Measurements from ENCODE around the gene ZNF565.
"Not testable (repeated sequence)": the region's sequence is repeated elsewhere in the genome, so short reads cannot be mapped to it uniquely, and the experiment has no call there.

ZNF565 gene

GRCh38 chr19:36214386-36215275 lies at the start of gene ZNF565, which contains the start of gene ZNF146:
Gene ZNF565, minus strand, starts transcription at chr19:36214665. Its CDS starts 12,680 bp downstream, at chr19:36201985.
Gene ZNF146, plus strand, starts transcription at chr19:36215106. Its CDS starts 21,335 bp downstream, at chr19:36236441.
- peak; percentile 96 for DNase-seq (ENCODE audit: low read depth, low spot score)

- no peak for DNase-seq (ENCODE audit: low read depth, low spot score)
Measured at GRCh38 chr19:36259211-36259610, 44.7 kb upstream of the ZNF565 start.

- no peak for DNase-seq (ENCODE audit: low read depth, low spot score)
Measured at GRCh38 chr19:36258028-36258875, 43.8 kb upstream of the ZNF565 start.

- DNase-seq (ENCODE audit: low read depth, low spot score): no peak
Measured at GRCh38 chr19:36257520-36257876, 43.0 kb upstream of the ZNF565 start.

GRCh38 chr19:36256853-36257519 lies 42.5 kb upstream of the ZNF565 start:
- no peak for DNase-seq (ENCODE audit: low read depth, low spot score)

GRCh38 chr19:36256064-36256463 lies 41.6 kb upstream of the ZNF565 start:
- DNase-seq (ENCODE audit: low read depth, low spot score): no peak

- DNase-seq (ENCODE audit: low read depth, low spot score): no peak
Measured at GRCh38 chr19:36255316-36255715, 40.9 kb upstream of the ZNF565 start.

GRCh38 chr19:36254848-36255247 lies 40.4 kb upstream of the ZNF565 start:
- DNase-seq (ENCODE audit: low read depth, low spot score): no peak

GRCh38 chr19:36252047-36252446 lies 37.6 kb upstream of the ZNF565 start:
- DNase-seq (ENCODE audit: low read depth, low spot score): no peak

- DNase-seq (ENCODE audit: low read depth, low spot score): no peak
Measured at GRCh38 chr19:36246006-36246481, 31.6 kb upstream of the ZNF565 start.

- no peak for DNase-seq (ENCODE audit: low read depth, low spot score)
Measured at GRCh38 chr19:36245210-36246005, 30.9 kb upstream of the ZNF565 start.

GRCh38 chr19:36244066-36244465 lies 29.6 kb upstream of the ZNF565 start:
- DNase-seq (ENCODE audit: low read depth, low spot score): no peak

GRCh38 chr19:36236946-36237310 lies 22.5 kb upstream of the ZNF565 start:
- no peak for DNase-seq (ENCODE audit: low read depth, low spot score)

GRCh38 chr19:36236304-36236945 lies 22.0 kb upstream of the ZNF565 start:
- DNase-seq (ENCODE audit: low read depth, low spot score): no peak

GRCh38 chr19:36233626-36234025 lies 19.2 kb upstream of the ZNF565 start:
- DNase-seq (ENCODE audit: low read depth, low spot score): not testable (repeated sequence)

- DNase-seq (ENCODE audit: low read depth, low spot score): no peak
Measured at GRCh38 chr19:36225219-36225892, 10.9 kb upstream of the ZNF565 start.

- no peak for DNase-seq (ENCODE audit: low read depth, low spot score)
Measured at GRCh38 chr19:36222503-36222902, 8.0 kb upstream of the ZNF565 start.

GRCh38 chr19:36221474-36221873 lies 7.0 kb upstream of the ZNF565 start:
- DNase-seq (ENCODE audit: low read depth, low spot score): no peak

- no peak for DNase-seq (ENCODE audit: low read depth, low spot score)
Measured at GRCh38 chr19:36215276-36216123, 1.0 kb upstream of the ZNF565 start.

Measured in brain pericyte (primary cell).